Left lung (tissue), 10 donors: ENCODE results near the gene HOOK2. TPM values are rescaled to one million over a fixed set of nuclear protein-coding genes. Genes with fewer than 3 reads are reported as not detected.

Experiments used
- ATAC-seq: fragments of 200-7000 bp; cut with Tn5 transposase; one replicate; pipeline ENCODE4 v1.9.1; 2020; ENCODE audit warnings: moderate library complexity
- DNase-seq, 4 donors: peaks; one replicate each; pipeline ENCODE4 v3.0.0-alpha.2; 2013 to 2020
- H3K27ac ChIP-seq, 2 donors: fragments of 200-600 bp; sonication (generic) in 1 of 2; one replicate each; pipeline versions ENCODE4 v1.5.0 to v1.8.0; 2020 to 2021
- H3K27me3 ChIP-seq, 2 donors: fragments of 200-600 bp; sonication (generic) in 1 of 2; one replicate each; pipeline versions ENCODE4 v1.5.0 to v1.8.0; 2020 to 2021
- H3K36me3 ChIP-seq, 2 donors: fragments of 200-600 bp; sonication (generic) in 1 of 2; one replicate each; pipeline versions ENCODE4 v1.5.0 to v1.8.0; 2020 to 2021
- H3K4me1 ChIP-seq, 2 donors: fragments of 200-600 bp; one replicate each; pipeline ENCODE4 v1.8.0; 2021
- H3K4me3 ChIP-seq, 2 donors: fragments of 200-600 bp; sonication (generic) in 1 of 2; one replicate each; pipeline versions ENCODE4 v1.5.0 to v1.8.0; 2020 to 2021; ENCODE audit warnings: mild to moderate bottlenecking in 1 of 2
- H3K9me3 ChIP-seq, 2 donors: fragments of 200-600 bp; sonication (generic) in 1 of 2; one replicate each; pipeline versions ENCODE4 v1.5.0 to v1.8.0; 2020 to 2021
- CTCF ChIP-seq, 2 donors: fragments of 200-600 bp; sonication (generic) in 1 of 2; IDR thresholded peaks; one replicate each; pipeline versions ENCODE4 v1.5.0 to v1.8.0; 2021; ENCODE audit warnings: antibody characterized with exemption in 2 of 2
- intact Hi-C, 2 donors: fragments of 100-400 bp; cut with DNase I; formaldehyde crosslinking; loops; one replicate each; pipeline versions ENCODE4 v1.11.2 to v1.14.2; 2022
- polyA plus RNA-seq, 6 donors: library from polyadenylated mRNA; unstranded; fragments of 120-200 nt; gene quantifications; one replicate each; pipeline ENCODE4 v1.2.1, GENCODE V29; 2013; ENCODE audit not compliant: insufficient read length in 6 of 6
- total RNA-seq, 2 donors: library from RNA; stranded (reverse); fragmentation: NEBNext Ultra II Directional; extraction: Animal tissue kit (Norgen Biotek cat#: 25700); gene quantifications; one replicate each; pipeline ENCODE4 v1.2.1, GENCODE V29; 2021
- donor health status: DM: no; HTN: yes; CAD: no.
- donor health status: DM: no; HTN: no; CAD: no.

HOOK2 gene
- total and polyA plus RNA-seq, 8 donors: 57.7 to 91.2 (median 73.5) TPM

GRCh38 chr19:12769689-12770088 is 5.7 kb downstream of the HOOK2 start:
- no peak for TF ChIP-seq CTCF (IDR thresholded peaks at IDR 0.05)
- intact Hi-C loops: loop anchor here in 1 of 2 donors (5.0 kb wide), 1 partner anchor 33 kb away; the partner anchor contains the start of genes PRDX2 and THSD8
- Histone ChIP-seq H3K27ac (no peak overlapping the region), H3K36me3 (peaks cover 0 to 30% of the 10 kb centered on the region in 2 donors), H3K9me3 (no peaks in the 10 kb centered on the region), H3K27me3 (no peaks in the 10 kb centered on the region), H3K4me3 (no peak overlapping the region), H3K4me1 (peaks cover under 1 to 30% of the 10 kb centered on the region in 2 donors)
- ATAC-seq: peak; percentile 90
- DNase-seq: peak in 2 of 4 donors; percentile 74 to 85

GRCh38 chr19:12767666-12768065 is 7.7 kb downstream of the HOOK2 start:
- Histone ChIP-seq H3K27me3 (no peaks in the 10 kb centered on the region), H3K27ac (no peak overlapping the region), H3K9me3 (no peaks in the 10 kb centered on the region), H3K4me1 (peaks cover 0 to 27% of the 10 kb centered on the region in 2 donors), H3K36me3 (peaks cover 0 to 49% of the 10 kb centered on the region in 2 donors), H3K4me3 (no peak overlapping the region)
- intact Hi-C loops: loop anchor here in 1 of 2 donors (5.0 kb wide), 1 partner anchor 35 kb away; the partner anchor contains the start of genes PRDX2 and THSD8
- ATAC-seq: no peak
- no peak for TF ChIP-seq CTCF (IDR thresholded peaks at IDR 0.05)
- no peak for DNase-seq

- DNase-seq: no peak
- intact Hi-C loops: loop anchor here in 1 of 2 donors (5.0 kb wide), 1 partner anchor 35 kb away; the partner anchor contains the start of genes PRDX2 and THSD8
Measured at GRCh38 chr19:12767150-12767549, 8.2 kb downstream of the HOOK2 start.

GRCh38 chr19:12766051-12766521 is 9.3 kb downstream of the HOOK2 start:
- Histone ChIP-seq H3K27me3 (no peaks in the 10 kb centered on the region), H3K9me3 (no peaks in the 10 kb centered on the region), H3K27ac (peak overlapping the region in 1 of 2 donors; percentile 55), H3K36me3 (peaks cover 0 to 57% of the 10 kb centered on the region in 2 donors), H3K4me3 (peak overlapping the region in 1 of 2 donors; percentile 41), H3K4me1 (peaks cover 0 to 22% of the 10 kb centered on the region in 2 donors)
- peak; percentile 59 to 96 for TF ChIP-seq CTCF (IDR thresholded peaks at IDR 0.05)
- ATAC-seq (peak; percentile 85), DNase-seq (peak in 3 of 4 donors; percentile 78 to 99 (median 83))
- intact Hi-C loops: loop anchor here in 1 of 2 donors (5.0 kb wide), 1 partner anchor 36 kb away; the partner anchor contains the start of genes PRDX2 and THSD8

More at GRCh38 chr19:12767150-12767549, 8.2 kb downstream of the HOOK2 start:
- Histone ChIP-seq H3K4me1 (peaks cover 0 to 24% of the 10 kb centered on the region in 2 donors), H3K27me3 (no peaks in the 10 kb centered on the region), H3K4me3 (no peak overlapping the region), H3K9me3 (no peaks in the 10 kb centered on the region), H3K27ac (no peak overlapping the region), H3K36me3 (peaks cover 0 to 54% of the 10 kb centered on the region in 2 donors)
- ATAC-seq: no peak
- TF ChIP-seq CTCF (IDR thresholded peaks at IDR 0.05): no peak

DNA sequence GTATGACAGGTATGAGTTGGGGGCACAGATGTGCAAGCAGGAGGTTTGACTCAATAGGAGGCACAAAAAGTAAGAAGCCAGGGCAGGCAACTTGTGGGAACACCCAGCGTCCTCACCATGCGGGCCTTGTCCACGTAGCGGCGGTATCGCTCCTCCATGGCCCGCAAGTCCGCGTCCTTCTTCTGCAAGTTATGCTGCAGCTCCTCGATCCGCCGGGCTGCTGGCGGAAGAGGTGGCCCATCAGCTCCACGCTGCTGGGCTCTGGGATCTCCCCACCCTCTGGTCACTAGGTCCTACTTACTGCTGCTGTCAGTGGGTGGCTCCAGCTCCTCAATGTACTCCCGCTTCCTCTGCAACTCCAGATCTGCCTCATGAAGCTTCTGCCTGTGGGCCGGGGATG is 10.7 kb downstream of the HOOK2 start:
- no peak overlapping the region for H3K27ac ChIP-seq
- ATAC-seq (no peak), DNase-seq (no peak)
- peaks cover 0 to 50% of the 10 kb centered on the region in 2 donors for H3K36me3 ChIP-seq
- peaks cover 0 to 22% of the 10 kb centered on the region in 2 donors for H3K4me1 ChIP-seq
- no peaks in the 10 kb centered on the region for H3K27me3 ChIP-seq
- intact Hi-C loops: loop anchor here (5.0 kb wide), 2 partner anchors 33 to 38 kb away; partner anchors contain the start of genes PRDX2 (in 1 of the 2) and THSD8 (in 1 of the 2)
- H3K9me3 ChIP-seq: no peaks in the 10 kb centered on the region
- no peak for TF ChIP-seq CTCF (IDR thresholded peaks at IDR 0.05)
- H3K4me3 ChIP-seq: no peak overlapping the region
